ENCODE measurements around the gene KATNIP. TPM values are rescaled to one million over a fixed set of nuclear protein-coding genes. Genes with fewer than 3 reads are reported as not detected.

Gene KATNIP
- total RNA-seq, 2 experiments from 2014 or later: 9.8 to 13.7 TPM

GRCh38 chr16:27518226-27518625 is 31.7 kb upstream of the KATNIP start:
- H3K9me3 Mint-ChIP-seq: no peaks in the 10 kb centered on the region
- no peaks in the 10 kb centered on the region for H3K27me3 Mint-ChIP-seq
- intact Hi-C loops (cut with micrococcal nuclease): no loop called here
- H3K4me1 Mint-ChIP-seq (ENCODE audit: low read depth): no peaks in the 10 kb centered on the region
- CTCF ChIA-PET: no interaction called here
- POLR2A ChIA-PET: no interaction called here
- no peak overlapping the region for H3K4me3 Mint-ChIP-seq
- no peak for DNase-seq
- H3K27ac Mint-ChIP-seq: no peak overlapping the region
- H3K36me3 Mint-ChIP-seq: peaks cover 11% of the 10 kb centered on the region

DNA sequence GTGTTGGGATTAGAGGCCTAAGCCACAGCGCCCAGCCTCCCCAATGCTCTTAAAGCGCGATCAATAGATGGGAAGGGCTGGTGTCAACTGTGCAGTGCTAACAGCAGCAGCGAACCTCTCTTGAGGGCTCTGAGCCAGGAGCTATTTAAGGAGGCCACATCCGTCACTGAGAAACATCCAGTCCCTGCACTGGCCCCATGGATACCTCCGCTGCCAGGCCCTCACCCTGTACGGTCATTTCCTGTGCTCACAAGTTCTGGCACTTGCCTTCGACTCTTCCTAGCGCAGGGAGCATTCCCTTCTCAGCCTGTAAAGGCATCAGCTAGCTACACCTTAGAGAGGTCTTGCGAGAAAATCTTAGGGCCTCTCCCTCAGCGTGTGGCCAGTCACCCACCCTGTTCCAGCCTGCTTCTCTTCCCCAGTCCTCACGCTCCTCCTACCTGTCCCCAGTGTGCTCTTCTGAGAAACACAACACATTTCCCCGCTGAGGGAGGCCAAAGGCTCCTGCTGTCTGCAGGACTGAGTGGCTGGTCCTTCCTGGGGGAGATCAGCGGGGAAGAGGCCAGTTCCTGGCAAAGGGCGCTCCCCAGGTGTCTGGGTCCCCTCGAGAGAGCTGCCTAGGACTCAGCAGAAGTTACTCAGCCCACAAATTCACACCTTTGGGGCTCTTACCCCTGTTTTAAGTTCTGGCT is 28.8 kb upstream of the KATNIP start:
- no peak overlapping the region for H3K27ac Mint-ChIP-seq
- no peaks in the 10 kb centered on the region for H3K27me3 Mint-ChIP-seq
- ChIA-PET POLR2A (no interaction called here), CTCF (interaction anchor here (0.6 kb wide), 1 partner anchor 332 kb away, joined by 3 read pairs; no protein-coding TSS in a partner anchor)
- H3K4me3 Mint-ChIP-seq: no peak overlapping the region
- peaks cover 21% of the 10 kb centered on the region for H3K36me3 Mint-ChIP-seq
- DNase-seq: no peak
- H3K4me1 Mint-ChIP-seq (ENCODE audit: low read depth): no peaks in the 10 kb centered on the region
- H3K9me3 Mint-ChIP-seq: no peaks in the 10 kb centered on the region
- intact Hi-C loops (cut with micrococcal nuclease): no loop called here

- POLR2A ChIA-PET: no interaction called here
- H3K27ac Mint-ChIP-seq: no peak overlapping the region
- intact Hi-C loops (cut with micrococcal nuclease): no loop called here
- CTCF ChIA-PET: no interaction called here
- H3K36me3 Mint-ChIP-seq: peaks cover 29% of the 10 kb centered on the region
- H3K27me3 Mint-ChIP-seq: no peaks in the 10 kb centered on the region
- no peaks in the 10 kb centered on the region for H3K4me1 Mint-ChIP-seq (ENCODE audit: low read depth)
- H3K4me3 Mint-ChIP-seq: no peak overlapping the region
- DNase-seq: no peak
- H3K9me3 Mint-ChIP-seq: no peaks in the 10 kb centered on the region
Observed at GRCh38 chr16:27522173-27522707, 27.7 kb upstream of the KATNIP start.

GRCh38 chr16:27526180-27526579 is 23.8 kb upstream of the KATNIP start:
- Mint-ChIP-seq H3K27me3 (no peaks in the 10 kb centered on the region), H3K4me3 (no peak overlapping the region), H3K4me1 (ENCODE audit: low read depth) (no peaks in the 10 kb centered on the region), H3K36me3 (peaks cover 39% of the 10 kb centered on the region), H3K9me3 (no peaks in the 10 kb centered on the region), H3K27ac (no peak overlapping the region)
- ChIA-PET CTCF (interaction anchor here (1.5 kb wide), 1 partner anchor 10 kb away, joined by 7 read pairs; no protein-coding TSS in a partner anchor), POLR2A (no interaction called here)
- no peak for DNase-seq
- intact Hi-C loops (cut with micrococcal nuclease): no loop called here

DNA sequence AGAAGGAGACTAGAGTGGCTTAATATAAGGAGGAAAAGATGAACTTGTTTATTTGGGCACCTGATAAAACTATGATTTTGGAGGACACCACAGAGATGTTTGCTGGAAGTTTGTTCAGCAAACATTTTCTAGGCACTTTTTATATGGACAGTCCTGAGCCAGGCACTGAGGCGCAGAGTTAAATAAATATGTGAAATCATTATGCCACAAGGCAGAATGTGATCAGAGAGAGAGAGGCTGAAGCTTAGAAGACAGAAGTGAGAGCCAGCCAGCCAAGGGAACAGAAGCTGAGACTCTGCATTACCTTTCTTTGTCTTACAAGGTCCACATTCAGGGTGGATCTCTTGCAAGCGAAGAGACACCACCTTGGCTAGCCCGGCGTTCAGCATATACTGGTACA is 21.6 kb upstream of the KATNIP start:
- no peak overlapping the region for H3K4me3 Mint-ChIP-seq
- H3K27ac Mint-ChIP-seq: no peak overlapping the region
- peaks cover 49% of the 10 kb centered on the region for H3K36me3 Mint-ChIP-seq
- no peak for DNase-seq
- POLR2A ChIA-PET: no interaction called here
- no peaks in the 10 kb centered on the region for H3K27me3 Mint-ChIP-seq
- CTCF ChIA-PET: interaction anchor here (1.5 kb wide), 1 partner anchor 12 kb away, joined by 5 read pairs; no protein-coding TSS in a partner anchor
- H3K4me1 Mint-ChIP-seq (ENCODE audit: low read depth): no peaks in the 10 kb centered on the region
- intact Hi-C loops (cut with micrococcal nuclease): no loop called here
- H3K9me3 Mint-ChIP-seq: no peaks in the 10 kb centered on the region

GRCh38 chr16:27529962-27530361 is 20.0 kb upstream of the KATNIP start:
- Mint-ChIP-seq H3K9me3 (no peaks in the 10 kb centered on the region), H3K27me3 (no peaks in the 10 kb centered on the region), H3K4me3 (no peak overlapping the region), H3K4me1 (ENCODE audit: low read depth) (no peaks in the 10 kb centered on the region), H3K27ac (no peak overlapping the region), H3K36me3 (peaks cover 52% of the 10 kb centered on the region)
- ChIA-PET POLR2A (no interaction called here), CTCF (no interaction called here)
- intact Hi-C loops (cut with micrococcal nuclease): no loop called here
- DNase-seq: no peak

GRCh38 chr16:27531186-27531585 is 18.8 kb upstream of the KATNIP start:
- no peaks in the 10 kb centered on the region for H3K4me1 Mint-ChIP-seq (ENCODE audit: low read depth)
- DNase-seq: no peak
- H3K4me3 Mint-ChIP-seq: no peak overlapping the region
- H3K36me3 Mint-ChIP-seq: peaks cover 46% of the 10 kb centered on the region
- CTCF ChIA-PET: no interaction called here
- H3K9me3 Mint-ChIP-seq: no peaks in the 10 kb centered on the region
- H3K27me3 Mint-ChIP-seq: no peaks in the 10 kb centered on the region
- intact Hi-C loops (cut with micrococcal nuclease): no loop called here
- no peak overlapping the region for H3K27ac Mint-ChIP-seq
- POLR2A ChIA-PET: no interaction called here

GRCh38 chr16:27531826-27532800 is 17.8 kb upstream of the KATNIP start:
- Mint-ChIP-seq H3K27ac (no peak overlapping the region), H3K36me3 (peaks cover 47% of the 10 kb centered on the region), H3K27me3 (no peaks in the 10 kb centered on the region), H3K9me3 (no peaks in the 10 kb centered on the region), H3K4me1 (ENCODE audit: low read depth) (no peaks in the 10 kb centered on the region), H3K4me3 (no peak overlapping the region)
- DNase-seq: no peak
- ChIA-PET POLR2A (interaction anchor here (0.9 kb wide), 1 partner anchor 18 kb away, joined by 3 read pairs; the partner anchor contains the start of gene KATNIP), CTCF (no interaction called here)
- intact Hi-C loops (cut with micrococcal nuclease): no loop called here

DNA sequence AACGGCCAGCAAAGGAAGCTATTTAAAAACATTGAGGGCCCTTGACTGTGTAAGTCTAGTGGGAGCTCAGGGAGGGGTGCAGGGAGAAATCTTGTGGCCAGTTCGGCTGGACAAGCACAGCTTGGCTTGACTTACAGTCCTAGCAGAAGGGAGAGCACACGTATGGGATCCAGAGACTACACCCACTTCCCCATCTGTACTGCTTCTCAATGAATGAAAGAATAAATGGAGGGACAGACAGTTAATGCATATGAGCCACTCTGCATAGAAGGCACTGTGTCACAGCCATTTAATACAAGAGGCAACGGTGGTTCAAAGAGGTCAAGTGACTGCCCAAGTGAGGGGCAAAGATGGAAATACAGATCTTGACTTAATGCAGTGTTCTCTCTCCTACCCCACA is 15.7 kb upstream of the KATNIP start:
- H3K27ac Mint-ChIP-seq: no peak overlapping the region
- ChIA-PET CTCF (no interaction called here), POLR2A (no interaction called here)
- H3K4me3 Mint-ChIP-seq: no peak overlapping the region
- no peaks in the 10 kb centered on the region for H3K9me3 Mint-ChIP-seq
- no peaks in the 10 kb centered on the region for H3K27me3 Mint-ChIP-seq
- H3K4me1 Mint-ChIP-seq (ENCODE audit: low read depth): no peaks in the 10 kb centered on the region
- H3K36me3 Mint-ChIP-seq: peaks cover 51% of the 10 kb centered on the region
- intact Hi-C loops (cut with micrococcal nuclease): no loop called here
- DNase-seq: no peak

DNA sequence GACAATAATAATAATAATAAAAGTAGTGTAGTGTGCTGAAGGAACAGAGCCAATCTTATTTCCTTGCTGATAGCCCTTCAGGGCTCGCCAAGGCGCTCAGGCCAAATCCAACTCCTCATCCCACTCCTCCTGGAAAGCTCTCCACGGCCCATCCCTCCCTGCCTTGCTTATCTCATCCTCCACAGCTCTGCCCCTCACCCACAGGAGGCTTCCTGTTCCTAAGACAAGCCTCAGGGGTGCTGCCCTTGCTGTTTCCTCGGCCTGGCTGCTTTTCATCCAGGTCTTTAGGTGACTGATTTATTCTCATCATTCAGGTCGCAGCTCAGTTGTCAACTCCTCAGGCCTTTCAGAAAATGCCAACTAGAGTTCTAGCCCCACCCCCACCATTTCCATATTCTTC is 11.4 kb upstream of the KATNIP start:
- Mint-ChIP-seq H3K36me3 (peaks cover 61% of the 10 kb centered on the region), H3K4me1 (ENCODE audit: low read depth) (peaks cover 2% of the 10 kb centered on the region), H3K27me3 (no peaks in the 10 kb centered on the region), H3K4me3 (no peak overlapping the region), H3K9me3 (no peaks in the 10 kb centered on the region), H3K27ac (no peak overlapping the region)
- no peak for DNase-seq
- ChIA-PET CTCF (no interaction called here), POLR2A (no interaction called here)
- intact Hi-C loops (cut with micrococcal nuclease): no loop called here

GRCh38 chr16:27539120-27539519 is 10.8 kb upstream of the KATNIP start:
- intact Hi-C loops (cut with micrococcal nuclease): no loop called here
- Mint-ChIP-seq H3K9me3 (no peaks in the 10 kb centered on the region), H3K27ac (no peak overlapping the region), H3K36me3 (peaks cover 63% of the 10 kb centered on the region), H3K4me3 (no peak overlapping the region), H3K27me3 (no peaks in the 10 kb centered on the region), H3K4me1 (ENCODE audit: low read depth) (peaks cover 2% of the 10 kb centered on the region)
- DNase-seq: no peak
- ChIA-PET CTCF (no interaction called here), POLR2A (no interaction called here)

GRCh38 chr16:27539636-27540035 is 10.3 kb upstream of the KATNIP start:
- H3K27me3 Mint-ChIP-seq: no peaks in the 10 kb centered on the region
- H3K27ac Mint-ChIP-seq: no peak overlapping the region
- intact Hi-C loops (cut with micrococcal nuclease): no loop called here
- no peak for DNase-seq
- H3K4me1 Mint-ChIP-seq (ENCODE audit: low read depth): peaks cover 2% of the 10 kb centered on the region
- ChIA-PET CTCF (no interaction called here), POLR2A (no interaction called here)
- no peaks in the 10 kb centered on the region for H3K9me3 Mint-ChIP-seq
- H3K36me3 Mint-ChIP-seq: peaks cover 67% of the 10 kb centered on the region
- H3K4me3 Mint-ChIP-seq: no peak overlapping the region

Data from activated CD4-positive, alpha-beta memory T cell treated with anti-CD3 and anti-CD28 coated beads for 36 hours (primary cell).